GM21825 (cell line): ENCODE results near the gene NAGLU.

Experiments
- ATAC-seq: cut with Tn5 transposase; IDR thresholded peaks from one replicate; pipeline ENCODE4 v1.9.1; 2021; ENCODE audit warnings: mild to moderate bottlenecking, moderate library complexity; ENCODE audit not compliant: unreplicated experiment

The NAGLU gene

DNA sequence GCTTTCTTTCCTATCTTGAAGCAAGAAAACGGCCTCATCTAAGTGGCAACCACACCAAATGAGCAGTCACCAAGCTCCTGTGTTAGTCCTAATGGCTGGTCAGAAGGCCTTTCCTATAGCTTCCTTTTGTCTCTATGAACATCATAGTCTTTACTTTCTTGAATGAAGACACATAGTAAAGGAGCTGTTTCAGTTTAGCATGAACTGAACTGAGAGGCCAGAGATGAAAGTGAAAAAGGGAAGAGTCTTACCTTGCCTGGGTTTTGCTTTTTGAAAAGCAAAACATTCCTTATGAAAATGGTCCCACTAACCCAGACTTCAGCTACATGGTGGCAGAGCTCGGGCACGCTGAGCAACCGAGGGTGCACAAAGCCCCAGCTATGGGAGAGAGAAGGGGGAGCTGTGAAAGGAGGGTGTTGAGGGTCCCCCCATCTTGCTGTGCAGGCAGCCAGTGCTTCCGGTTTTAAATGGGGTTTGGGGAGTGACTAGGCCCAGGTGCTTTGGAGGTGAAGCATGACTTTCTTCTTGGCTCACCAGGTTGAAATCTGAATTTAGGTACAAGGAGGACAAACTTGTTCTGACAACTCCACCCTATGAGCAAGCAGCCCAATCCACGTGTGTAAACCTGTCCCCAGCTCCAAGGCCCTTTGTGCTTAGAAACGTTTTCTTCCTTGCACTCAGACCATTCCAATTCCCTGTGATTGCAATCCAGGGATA, 50.6 kb downstream of the NAGLU start:
- no peak for ATAC-seq

DNA sequence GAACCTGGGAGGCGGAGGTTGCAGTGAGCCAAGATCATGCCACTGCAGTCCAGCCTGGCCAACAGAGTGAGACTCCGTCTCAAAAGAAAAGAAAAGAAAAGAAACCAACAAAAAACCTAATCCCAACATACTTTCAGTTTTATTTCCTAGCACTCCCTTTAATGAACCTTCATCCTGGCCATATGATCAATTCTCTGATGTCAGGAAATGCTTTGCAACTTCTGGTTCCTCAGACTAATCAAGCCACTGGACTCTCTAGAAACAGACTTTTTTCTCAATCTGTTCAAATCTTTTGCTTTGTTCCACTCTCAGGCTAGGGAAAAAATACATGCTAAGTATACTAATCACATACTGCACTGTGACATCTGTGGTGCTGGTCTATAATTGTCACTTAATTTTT, 54.8 kb downstream of the NAGLU start:
- ATAC-seq: no peak

DNA sequence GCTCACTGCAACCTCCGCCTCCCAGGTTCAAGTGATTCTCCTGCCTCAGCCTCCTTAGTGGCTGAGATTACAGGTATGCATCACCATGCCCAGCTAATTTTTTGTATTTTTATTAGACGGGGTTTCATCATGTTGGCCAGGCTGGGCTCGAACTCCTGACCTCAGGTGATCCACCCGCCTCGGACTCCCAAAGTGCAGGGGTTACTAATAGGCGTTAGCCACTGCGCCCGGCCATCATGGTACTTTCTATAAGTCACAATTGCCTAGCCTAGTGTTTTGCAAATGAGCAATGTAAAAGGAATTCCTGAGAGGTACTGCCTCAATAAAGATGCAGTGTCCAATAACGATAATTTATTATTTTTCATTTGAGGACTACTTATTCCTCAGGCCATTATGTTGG, 55.4 kb downstream of the NAGLU start:
- ATAC-seq: no peak
